ENCODE data around the gene IL12RB1.

IL12RB1 gene

DNA sequence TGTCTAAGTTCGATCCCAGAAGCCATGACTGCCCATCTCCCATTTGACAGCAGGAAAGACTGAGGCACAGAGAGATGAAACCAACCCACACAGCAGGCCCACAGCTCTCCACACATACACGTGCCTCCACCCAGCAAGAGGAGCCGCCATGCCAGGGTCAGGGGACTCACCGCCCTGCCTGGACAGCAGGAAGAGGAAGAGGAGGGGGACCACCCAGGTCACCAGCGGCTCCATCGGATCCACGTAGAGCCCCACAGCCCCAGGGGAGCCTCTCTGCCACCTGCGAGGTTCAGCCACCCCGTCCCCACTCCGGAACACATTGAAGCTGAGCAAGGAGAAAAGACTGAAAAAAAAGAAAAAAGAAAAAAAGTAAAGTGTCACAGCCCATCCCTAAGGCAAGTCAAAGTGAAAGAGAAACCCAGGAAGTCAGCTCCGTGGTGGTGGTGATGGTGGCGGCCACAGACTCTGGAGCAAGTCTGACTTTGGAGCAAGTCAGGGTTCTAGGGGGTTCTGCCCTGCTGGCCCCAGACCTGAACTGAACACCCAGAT is at the start of gene IL12RB1:
Gene IL12RB1 (minus strand): TSS at position 345 of the 549 bp plus-strand sequence. CDS start 111 bp downstream, at position 234.
- no peak for DNase-seq

DNA sequence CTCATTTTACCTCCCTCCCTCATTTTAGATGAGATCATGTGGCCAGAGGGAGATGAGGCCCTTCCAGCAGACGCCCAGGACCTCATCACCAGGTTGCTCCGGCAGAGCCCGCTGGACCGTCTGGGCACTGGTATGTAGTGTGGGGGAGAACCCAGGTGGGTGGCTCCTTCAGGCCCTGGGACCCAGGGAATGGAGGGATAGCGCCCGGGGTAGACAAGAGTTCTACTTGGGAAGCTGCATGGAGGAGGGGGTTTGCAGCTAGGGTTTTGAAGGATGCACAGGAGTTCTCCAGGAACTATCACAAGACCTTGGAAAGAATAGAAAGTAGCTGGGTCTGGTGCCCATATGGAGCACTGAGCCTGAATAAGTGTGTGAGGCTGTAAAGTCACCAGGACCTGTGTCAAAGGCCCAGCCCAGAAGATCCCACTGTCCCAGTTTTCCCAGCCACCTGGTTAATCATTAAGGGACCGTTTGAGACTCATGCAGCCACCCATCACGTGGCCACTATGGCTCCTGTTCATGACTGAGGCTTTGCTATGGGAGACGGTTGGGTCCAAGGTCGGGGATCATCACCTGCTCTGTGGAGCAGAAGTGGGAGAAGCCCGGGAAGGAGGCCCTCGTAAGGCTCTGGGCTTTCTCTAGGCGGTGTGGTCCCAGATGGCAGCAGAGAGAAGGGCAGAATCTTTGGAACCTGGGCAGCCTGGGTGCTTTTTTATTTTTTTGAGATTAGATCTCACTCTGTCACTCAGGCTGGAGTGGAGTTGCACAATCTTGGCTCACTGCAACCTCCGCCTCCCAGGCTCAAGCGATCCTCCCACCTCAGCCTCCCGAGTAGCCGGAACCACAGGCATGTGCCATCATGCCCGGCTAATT is 49.2 kb upstream of the IL12RB1 start:
- DNase-seq: no peak

DNA sequence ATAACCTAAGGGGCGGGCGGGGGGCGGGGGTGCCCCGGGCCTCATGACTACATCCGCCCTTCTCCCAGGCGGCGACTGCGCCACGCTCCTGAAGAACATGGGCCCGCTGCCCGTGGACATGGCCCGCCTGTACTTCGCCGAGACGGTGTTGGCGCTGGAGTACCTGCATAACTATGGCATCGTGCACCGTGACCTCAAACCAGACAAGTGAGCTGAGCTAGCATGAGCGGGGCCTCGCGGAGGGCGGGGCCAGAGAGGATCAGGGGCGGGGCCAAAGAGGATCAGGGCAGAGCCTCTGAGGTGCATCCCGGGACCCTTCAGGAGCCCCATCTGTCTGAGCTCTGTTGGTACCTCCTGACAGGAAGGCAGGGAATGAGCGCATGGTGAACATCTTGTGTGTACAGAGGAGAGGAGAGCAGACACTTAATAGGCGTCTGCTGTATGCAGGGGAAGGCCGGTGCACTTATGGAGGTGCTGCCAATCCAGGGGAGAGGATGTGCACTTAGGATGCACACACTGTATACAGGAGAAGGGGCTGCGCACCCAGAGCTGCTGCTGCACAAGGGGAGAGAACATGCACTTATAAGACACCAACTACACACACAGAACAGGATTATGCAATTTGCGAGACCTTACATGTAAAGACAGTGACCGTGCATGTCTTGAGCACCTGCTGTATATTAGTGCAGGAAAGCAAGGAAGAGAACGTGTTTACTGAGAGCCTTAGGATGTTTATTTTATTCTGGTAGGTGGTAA is 45.3 kb upstream of the IL12RB1 start:
- no peak for DNase-seq

DNA sequence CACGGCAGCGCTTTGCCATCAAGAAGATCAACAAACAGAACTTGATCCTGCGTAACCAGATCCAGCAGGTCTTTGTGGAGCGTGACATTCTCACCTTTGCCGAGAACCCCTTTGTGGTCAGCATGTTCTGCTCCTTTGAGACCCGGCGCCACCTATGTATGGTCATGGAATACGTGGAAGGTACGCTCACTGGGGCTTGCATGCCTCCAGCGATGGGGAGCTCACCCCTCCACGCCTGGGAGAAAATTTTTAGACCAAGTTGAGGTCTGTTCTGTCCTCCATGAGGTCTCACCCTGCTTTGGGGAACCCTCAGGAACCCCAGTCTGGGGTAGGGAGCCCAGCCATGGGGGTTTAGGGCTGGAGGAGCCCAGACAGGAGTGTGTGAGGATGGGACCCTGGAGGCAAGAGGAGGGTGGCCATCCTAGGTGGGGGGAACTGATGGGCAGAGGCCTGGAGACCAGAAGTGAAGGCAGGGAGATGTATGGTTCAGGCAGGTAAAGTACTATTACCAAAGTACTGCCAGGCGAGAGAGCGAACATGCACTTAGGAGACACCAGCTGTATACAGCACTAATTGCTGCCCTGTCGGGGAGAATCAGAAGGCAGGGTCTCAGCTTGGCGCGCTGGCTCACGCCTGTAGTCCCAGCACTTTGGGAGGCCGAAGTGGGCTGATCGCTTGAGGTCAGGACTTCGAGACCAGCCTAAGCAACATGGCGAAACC is 43.9 kb upstream of the IL12RB1 start:
- DNase-seq: no peak

DNA sequence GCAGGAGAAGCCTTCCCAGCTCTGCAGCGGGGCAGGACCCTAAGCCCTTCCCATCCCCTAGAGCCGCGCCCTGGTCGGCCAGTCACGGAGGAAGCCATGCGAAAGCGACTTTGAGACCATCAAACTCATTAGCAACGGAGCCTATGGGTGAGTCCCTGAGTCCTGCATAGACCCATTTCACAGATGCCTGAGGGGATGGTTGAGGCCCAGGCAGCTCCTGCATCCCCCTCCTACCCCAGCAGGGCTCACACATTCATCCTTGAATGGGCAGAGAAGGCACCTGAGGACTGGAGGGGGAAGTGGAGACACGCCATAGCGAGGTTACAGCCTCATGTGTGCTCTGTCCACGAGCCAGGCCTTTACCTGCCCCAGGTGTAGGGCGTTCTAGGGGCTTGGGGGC is 42.1 kb upstream of the IL12RB1 start:
- no peak for DNase-seq

DNA sequence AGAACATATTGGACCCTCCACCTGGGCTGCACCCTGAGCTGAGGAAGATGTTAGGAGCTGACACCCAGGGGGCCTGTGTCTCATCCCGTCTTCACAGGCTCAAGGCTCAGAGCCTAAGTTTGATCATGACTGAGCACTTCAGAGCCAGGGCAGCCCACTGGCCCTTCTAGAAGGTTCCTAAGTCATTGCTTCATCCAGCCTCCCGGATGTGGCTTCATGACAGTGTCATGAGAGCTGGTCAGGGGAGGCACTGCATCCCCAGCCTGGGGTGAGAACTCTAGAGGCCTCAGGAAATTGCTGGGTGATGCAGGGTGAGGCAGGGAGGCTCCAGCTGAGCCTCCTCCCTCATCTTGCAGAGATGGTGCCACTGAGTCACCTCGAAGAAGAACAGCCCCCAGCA is 41.3 kb upstream of the IL12RB1 start:
- DNase-seq: peak in 3 of 51 donors; percentile 4 to 12 (median 9)

DNA sequence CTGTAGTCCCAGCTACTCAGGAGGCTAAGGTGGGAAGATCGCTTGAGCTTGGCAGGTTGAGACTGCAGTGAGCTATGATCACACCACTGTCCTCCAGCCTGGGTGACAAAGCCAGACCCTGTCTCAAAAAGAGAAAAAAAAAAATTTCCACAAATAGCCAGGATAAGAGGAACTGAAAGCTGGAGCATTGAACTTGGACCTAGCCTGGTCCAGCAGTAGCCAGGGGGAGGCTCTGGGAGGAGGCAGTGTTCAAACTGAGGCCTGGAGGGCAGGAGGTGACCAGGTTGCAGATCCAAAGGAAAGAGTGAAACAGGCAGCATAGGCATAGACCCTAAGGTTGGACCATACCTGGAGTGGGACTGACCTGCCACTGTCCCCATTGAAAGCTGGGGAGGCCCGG is 39.4 kb upstream of the IL12RB1 start:
- DNase-seq: no peak

DNA sequence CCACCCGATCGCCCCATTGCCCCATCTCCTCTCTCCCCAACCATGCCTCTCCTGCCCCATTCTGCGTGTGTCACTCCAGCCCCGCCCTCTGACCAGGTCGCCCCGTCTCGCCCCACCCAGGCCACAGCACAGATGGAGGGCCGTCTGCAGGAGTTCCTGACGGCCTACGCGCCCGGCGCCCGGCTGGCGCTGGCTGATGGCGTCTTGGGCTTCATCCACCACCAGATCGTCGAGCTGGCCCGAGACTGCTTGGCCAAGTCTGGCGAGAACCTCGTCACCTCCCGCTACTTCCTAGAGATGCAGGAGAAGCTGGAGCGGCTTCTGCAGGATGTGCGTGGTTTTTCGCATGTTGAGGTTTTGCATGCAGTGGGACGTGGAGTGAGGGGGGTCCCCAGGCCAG is 37.1 kb upstream of the IL12RB1 start:
- no peak for DNase-seq

DNA sequence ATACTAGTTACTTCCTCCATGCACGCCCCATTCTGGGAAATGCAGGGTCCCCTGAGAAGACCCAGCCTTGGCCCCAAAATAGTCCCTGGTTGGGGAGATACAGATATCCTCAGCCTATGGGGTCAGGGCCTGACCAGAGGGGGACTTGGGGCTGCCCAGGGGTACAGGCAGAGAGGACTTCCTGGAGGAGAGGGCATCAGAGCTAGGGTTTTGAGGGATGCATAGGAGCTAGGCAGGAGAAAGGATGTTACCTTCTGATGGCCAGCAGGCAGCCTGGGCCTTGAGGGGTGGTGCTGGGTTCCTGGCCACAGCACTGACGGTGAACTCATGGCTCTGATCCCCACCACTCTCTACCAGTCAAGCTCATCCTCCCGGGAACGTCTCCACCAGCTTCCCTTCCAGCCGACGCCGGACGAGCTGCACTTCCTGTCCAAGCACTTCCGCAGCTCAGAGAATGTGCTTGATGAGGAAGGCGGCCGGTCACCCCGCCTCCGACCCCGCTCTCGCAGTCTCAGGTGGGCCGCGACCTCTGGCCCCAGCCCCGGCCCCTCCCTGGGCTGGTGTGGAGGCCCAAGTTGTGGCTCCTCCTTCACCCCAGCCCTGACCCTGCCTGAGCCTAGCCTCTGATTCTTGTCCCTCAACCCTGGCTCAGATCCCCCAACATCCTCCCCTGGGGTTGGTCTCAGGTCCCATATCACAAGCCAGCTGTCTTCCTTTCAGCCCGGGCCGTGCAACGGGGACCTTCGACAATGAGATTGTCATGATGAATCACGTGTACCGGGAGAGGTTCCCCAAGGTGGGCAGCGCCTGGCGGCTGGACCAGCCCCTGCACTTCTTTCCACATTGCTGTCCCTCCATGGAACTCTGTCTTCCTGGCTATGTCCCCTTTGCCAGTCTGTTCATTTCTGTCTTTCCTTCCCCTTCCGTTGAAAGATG is 36.4 kb upstream of the IL12RB1 start:
- DNase-seq: no peak

DNA sequence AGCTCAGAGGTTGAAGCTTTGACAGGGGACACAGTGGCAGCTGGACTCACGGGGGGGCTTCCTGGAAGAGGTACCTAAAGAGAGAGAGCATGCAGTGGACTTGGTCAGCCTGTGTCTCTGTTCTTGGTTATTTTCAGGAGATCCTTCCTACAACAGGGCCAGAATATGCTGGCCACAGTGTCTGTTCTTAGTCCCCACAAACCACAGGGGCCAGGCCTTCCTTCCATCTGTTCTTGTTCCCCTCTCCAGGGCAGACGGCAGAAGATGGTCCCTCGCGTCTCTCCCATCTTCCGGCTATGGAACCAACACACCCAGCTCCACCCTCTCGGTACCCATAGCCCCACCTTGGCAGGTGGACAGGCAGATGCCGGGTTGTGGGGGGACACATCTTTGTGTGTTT is 35.7 kb upstream of the IL12RB1 start:
- peak in 3 of 51 donors; percentile 2 to 12 (median 4) for DNase-seq

DNA sequence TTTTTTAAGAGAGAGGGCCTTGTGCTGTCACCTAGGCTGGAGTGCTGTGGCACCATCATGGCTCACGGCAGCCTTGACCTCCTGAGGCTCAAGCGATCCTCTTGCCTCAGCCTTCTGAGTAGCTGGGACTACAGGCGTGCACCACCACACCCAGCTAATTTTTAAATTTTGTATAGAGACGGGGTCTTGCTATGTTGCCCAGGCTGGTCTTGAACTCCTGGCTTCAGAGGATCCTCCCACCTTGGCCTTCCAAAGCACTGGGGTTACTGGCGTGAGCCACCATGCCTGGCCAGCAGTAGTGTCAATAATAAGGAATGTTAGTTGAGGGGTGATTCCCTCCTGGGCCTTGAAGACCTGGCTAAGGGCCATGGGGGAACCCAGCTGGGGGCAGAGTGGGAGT is 34.4 kb upstream of the IL12RB1 start:
- DNase-seq: no peak

DNA sequence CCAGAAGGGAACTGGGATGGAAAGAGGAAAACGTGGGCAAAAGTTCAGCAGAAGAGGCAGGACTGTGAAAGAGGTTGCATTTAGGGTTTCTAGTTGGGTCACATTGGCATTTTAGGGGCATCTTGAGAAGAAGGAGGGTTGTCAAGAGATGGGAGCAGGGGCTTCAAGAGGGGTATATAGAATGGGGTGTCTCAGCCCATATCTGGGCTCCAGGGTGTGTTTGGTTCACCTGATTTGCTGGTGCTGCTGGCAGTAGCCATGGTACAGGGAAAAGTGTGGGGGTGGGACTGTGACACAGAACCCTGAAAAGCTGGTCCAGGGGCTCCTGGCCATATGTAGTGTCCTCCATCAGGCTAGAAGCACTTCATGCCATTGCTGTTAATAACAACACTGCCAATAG is 33.4 kb upstream of the IL12RB1 start:
- DNase-seq: no peak

DNA sequence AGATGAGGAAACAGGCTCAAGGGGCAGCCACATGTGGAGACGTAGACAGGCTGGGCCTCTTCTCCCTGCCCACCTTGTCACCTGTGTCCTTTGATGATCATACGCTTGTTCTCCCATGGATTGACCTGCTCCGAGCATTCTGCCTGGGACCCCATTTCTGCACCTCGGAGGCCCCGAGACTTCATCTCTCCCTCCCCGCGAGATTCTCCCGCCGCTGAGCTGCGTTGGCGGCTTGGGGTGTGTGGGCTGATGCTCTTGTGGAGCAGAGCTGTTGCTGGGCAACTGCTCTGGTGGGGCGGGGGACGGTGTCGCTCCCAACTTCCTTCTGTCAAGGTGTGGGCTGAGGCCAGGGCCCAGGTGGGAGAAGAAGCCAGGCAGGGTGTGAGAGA is 33.0 kb upstream of the IL12RB1 start:
- DNase-seq: peak in 14 of 51 donors; percentile 4 to 61 (median 20)

DNA sequence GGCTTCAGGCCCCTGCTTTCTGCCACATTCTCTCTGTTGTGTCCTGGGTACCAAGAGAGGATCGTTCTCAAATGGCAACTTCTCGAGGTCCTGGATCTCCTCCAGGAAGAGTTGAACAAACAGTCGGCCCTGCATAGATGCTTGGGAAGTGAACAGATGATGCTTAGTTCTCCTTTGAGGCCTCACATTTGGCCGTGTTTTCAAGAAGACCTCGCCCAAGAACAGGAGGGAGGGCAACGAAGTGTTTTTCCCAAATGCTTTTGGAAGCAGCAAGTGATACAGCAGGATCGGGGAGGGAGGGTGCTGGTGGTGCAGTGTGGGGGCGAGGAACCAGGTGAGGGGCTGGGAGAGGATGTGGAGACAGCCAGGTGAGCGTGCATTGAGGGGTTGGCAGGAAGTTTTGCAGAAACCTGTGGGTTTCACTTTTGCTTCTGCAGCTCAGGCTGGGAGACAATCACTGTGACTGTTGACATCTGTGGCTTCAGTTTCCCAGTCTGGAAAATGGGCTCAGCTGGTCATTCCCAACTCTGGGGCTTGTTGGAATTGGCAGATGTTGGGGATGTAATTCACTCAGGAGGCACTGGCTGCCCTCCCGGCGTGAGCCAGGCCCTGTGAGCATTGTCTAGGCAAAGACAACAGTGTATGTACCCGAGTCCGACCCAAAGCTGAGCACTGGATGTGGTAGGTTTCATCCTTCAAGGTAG is 32.4 kb upstream of the IL12RB1 start:
- DNase-seq: peak in 14 of 51 donors; percentile 3 to 72 (median 22)

DNA sequence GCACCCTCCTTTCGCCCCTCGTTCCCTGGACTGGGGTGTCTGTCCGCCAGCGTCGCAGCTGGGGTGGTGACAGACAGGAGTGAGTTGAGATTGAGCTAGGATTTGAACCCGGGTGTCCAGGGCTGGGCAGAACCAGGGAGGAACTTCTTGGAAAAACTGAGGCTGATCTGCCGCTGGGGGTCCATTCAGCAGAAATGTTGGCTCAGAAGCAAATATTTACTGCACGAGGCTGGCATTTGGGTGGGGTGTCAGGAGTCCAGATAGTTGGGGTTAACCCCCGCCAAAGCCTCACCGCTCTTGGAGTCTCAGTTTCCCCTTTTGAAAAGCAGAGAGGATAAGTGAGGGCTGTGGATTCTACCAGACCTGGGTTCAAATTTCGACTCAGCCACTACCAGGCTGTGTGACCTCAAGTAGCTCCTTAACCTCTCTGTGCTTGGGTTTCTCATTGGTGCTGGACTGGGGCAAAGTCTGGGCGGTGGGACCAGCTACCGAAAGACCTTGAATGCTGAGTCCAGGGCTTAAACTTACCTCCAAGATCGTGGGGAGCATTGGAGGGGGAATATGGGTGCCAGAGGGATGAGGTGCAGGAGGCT is 31.8 kb upstream of the IL12RB1 start:
- DNase-seq: no peak

DNA sequence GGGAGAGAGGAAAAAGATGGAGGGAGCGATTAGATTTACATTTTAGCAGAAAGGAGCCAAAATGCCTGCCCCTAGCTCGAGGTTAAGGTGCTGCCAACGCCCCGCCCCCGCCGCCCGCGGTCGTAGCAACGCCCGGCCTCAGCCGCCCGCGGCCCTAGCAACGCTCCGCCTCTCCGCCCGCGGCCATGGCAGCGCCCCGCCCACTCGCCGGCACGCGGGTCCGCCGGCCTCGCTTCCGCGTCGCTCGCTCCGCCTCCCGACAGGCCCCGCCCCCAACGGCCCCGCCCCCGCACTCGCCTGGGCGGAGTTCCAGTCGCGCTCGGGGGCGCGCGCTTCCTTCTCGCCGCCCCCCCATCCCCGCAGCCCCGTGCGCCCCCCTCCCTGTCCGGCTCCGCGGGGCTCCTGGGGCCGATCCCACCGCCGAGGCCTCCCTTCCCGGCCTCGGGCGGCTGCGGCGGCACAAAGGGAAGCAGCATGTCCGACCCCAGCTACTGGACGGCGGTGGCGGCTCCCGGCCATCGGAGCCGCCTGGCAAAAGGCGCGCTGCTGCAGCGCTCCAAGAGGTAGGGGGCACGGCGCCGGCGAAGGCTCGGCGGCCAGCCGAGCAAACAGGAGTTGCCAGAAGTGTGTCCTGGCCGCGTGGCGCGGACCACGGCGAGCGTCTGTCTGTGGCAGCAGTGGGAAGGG is 31.1 kb upstream of the IL12RB1 start:
- DNase-seq: peak in 50 of 51 donors; percentile 17 to 95 (median 81)

DNA sequence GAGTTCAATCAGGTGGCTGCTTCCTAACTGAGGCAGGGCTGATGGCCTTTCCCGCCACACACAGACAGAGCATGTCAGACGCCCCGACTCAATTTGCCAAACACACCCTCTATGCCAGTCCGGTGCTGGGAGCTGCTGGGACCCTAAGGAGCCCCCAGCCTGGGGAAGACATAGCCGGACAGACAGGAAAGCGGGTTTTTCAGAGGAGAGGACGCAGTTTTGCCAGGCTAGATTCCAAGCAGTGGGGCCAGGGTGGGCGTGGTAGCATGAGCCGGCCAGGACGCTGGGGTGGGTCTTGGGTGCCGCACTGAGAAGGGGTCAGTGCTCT is 30.6 kb upstream of the IL12RB1 start:
- DNase-seq: no peak

DNA sequence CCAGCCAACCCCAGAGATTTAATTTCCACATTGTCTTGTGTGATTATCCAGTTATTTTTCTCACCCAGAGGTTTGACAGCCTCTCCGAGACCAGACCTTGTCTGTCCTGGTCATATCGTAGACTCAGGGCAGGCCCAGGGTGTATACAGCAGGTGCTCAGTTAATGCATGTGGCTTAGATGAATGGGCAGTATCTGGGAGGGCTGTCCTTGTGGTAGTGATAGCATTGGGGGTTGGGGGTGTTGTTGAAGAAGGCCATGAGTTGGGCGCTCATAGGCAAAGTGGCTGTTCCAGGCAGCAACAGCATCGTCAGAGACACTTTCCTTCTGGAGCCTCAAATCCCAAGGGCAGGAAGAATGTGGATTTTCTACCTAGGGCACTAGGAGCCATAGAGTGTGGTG is 27.7 kb upstream of the IL12RB1 start:
- no peak for DNase-seq

DNA sequence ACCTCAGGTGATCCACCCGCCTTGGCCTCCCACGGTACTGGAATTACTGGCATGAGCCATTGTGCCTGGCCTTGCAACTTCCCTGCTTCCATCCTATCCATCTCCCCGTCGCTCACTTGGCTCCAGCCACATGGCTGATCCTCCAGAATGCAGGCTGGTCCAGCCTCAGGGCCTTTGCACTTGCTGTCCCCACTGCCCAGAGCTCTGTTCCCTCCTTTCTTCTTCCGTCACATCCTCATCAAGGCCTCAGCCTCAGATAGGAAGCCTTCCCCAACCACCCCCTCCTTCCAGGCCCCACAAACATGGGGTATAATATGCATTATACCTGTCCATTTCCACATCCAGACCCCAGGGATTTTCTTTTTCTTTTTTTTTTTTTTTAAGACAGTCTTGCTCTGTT is 27.1 kb upstream of the IL12RB1 start:
- no peak for DNase-seq

Data from hypothalamus (tissue), 51 donors.